ENCODE measurements around the gene ANKFN1.

The ANKFN1 gene

GRCh38 chr17:56449176-56449575, 295.9 kb downstream of the ANKFN1 start:
- DNase-seq: no peak

- DNase-seq: no peak
These were observed 298.4 kb downstream of the ANKFN1 start for GRCh38 chr17:56451629-56452028.

- DNase-seq: no peak
These were observed 299.2 kb downstream of the ANKFN1 start for GRCh38 chr17:56452461-56452860.

GRCh38 chr17:56457501-56457900, 304.2 kb downstream of the ANKFN1 start:
- DNase-seq: no peak

- no peak for DNase-seq
These were observed 312.6 kb downstream of the ANKFN1 start for GRCh38 chr17:56465886-56466285.

- no peak for DNase-seq
These were observed 315.6 kb downstream of the ANKFN1 start for GRCh38 chr17:56468840-56469239.

GRCh38 chr17:56471696-56472095, 318.4 kb downstream of the ANKFN1 start:
- DNase-seq: no peak

- peak; percentile 11 for DNase-seq
These were observed 321.8 kb downstream of the ANKFN1 start for GRCh38 chr17:56475116-56475515.

GRCh38 chr17:56478836-56479447, 325.7 kb downstream of the ANKFN1 start:
- peak; percentile 61 for DNase-seq

- no peak for DNase-seq
These were observed 327.2 kb downstream of the ANKFN1 start for GRCh38 chr17:56480501-56480900.

- no peak for DNase-seq
These were observed 328.4 kb downstream of the ANKFN1 start for GRCh38 chr17:56481659-56482058.

- DNase-seq: no peak
These were observed 329.0 kb downstream of the ANKFN1 start for GRCh38 chr17:56482229-56482628.

GRCh38 chr17:56486732-56487131, 333.5 kb downstream of the ANKFN1 start:
- no peak for DNase-seq

GRCh38 chr17:56488800-56489199, 335.5 kb downstream of the ANKFN1 start:
- DNase-seq: no peak

- DNase-seq: no peak
These were observed 336.7 kb downstream of the ANKFN1 start for GRCh38 chr17:56489980-56490379.

GRCh38 chr17:56495556-56495955, 342.3 kb downstream of the ANKFN1 start:
- no peak for DNase-seq

- DNase-seq: no peak
These were observed 343.9 kb downstream of the ANKFN1 start for GRCh38 chr17:56497132-56497531.

GRCh38 chr17:56499799-56500388, 346.6 kb downstream of the ANKFN1 start:
- peak; percentile 56 for DNase-seq

- DNase-seq: no peak
These were observed 348.9 kb downstream of the ANKFN1 start for GRCh38 chr17:56502120-56502654.

- no peak for DNase-seq
These were observed 352.0 kb downstream of the ANKFN1 start for GRCh38 chr17:56505154-56505756.

GRCh38 chr17:56506349-56506748, 353.1 kb downstream of the ANKFN1 start:
- no peak for DNase-seq

- no peak for DNase-seq
These were observed 357.5 kb downstream of the ANKFN1 start for GRCh38 chr17:56510554-56511342.

- no peak for DNase-seq
These were observed 361.0 kb downstream of the ANKFN1 start for GRCh38 chr17:56514264-56514663.

GRCh38 chr17:56514899-56515298, 361.6 kb downstream of the ANKFN1 start:
- DNase-seq: no peak
